Fibroblast of the conjunctiva (primary cell): ENCODE data around the gene ZNFX1.
"Not testable (repeated sequence)": the region's sequence is repeated elsewhere in the genome, so short reads cannot be mapped to it uniquely, and the experiment has no call there.

ENCODE experiments used
- DNase-seq: peaks from one replicate; pipeline ENCODE4 v3.0.0-alpha.2; 2010; ENCODE audit warnings: low read depth

Gene ZNFX1

GRCh38 chr20:49278036-49278817 lies at the start of gene ZNFX1:
Gene ZNFX1 (minus strand): TSS chr20:49278057. CDS start chr20:49275839, 2,218 bp downstream.
- peak; percentile 94 for DNase-seq

GRCh38 chr20:49326026-49326425 lies 48.2 kb upstream of the ZNFX1 start:
- no peak for DNase-seq

GRCh38 chr20:49324306-49324705 lies 46.4 kb upstream of the ZNFX1 start:
- no peak for DNase-seq

GRCh38 chr20:49323622-49324238 lies 45.9 kb upstream of the ZNFX1 start:
- DNase-seq, result peak; percentile 39

GRCh38 chr20:49320460-49320859 lies 42.6 kb upstream of the ZNFX1 start:
- peak; percentile 22 for DNase-seq

GRCh38 chr20:49319208-49319809 lies 41.5 kb upstream of the ZNFX1 start:
- no peak for DNase-seq

- DNase-seq, result no peak
These were observed 40.8 kb upstream of the ZNFX1 start for GRCh38 chr20:49318430-49319207.

- DNase-seq, result no peak
These were observed 40.2 kb upstream of the ZNFX1 start for GRCh38 chr20:49318091-49318429.

GRCh38 chr20:49316704-49317103 lies 38.8 kb upstream of the ZNFX1 start:
- no peak for DNase-seq

GRCh38 chr20:49315580-49315979 lies 37.7 kb upstream of the ZNFX1 start:
- DNase-seq, result no peak

- DNase-seq, result not testable (repeated sequence)
These were observed 36.2 kb upstream of the ZNFX1 start for GRCh38 chr20:49314052-49314451.

- DNase-seq, result no peak
These were observed 35.4 kb upstream of the ZNFX1 start for GRCh38 chr20:49313283-49313682.

GRCh38 chr20:49312661-49313060 lies 34.8 kb upstream of the ZNFX1 start:
- no peak for DNase-seq

- DNase-seq, result no peak
These were observed 32.8 kb upstream of the ZNFX1 start for GRCh38 chr20:49310705-49311104.

- no peak for DNase-seq
These were observed 31.0 kb upstream of the ZNFX1 start for GRCh38 chr20:49308875-49309274.

- DNase-seq, result no peak
These were observed 29.2 kb upstream of the ZNFX1 start for GRCh38 chr20:49306903-49307620.

GRCh38 chr20:49303065-49303552 lies 25.3 kb upstream of the ZNFX1 start:
- DNase-seq, result no peak

- no peak for DNase-seq
These were observed 20.0 kb upstream of the ZNFX1 start for GRCh38 chr20:49297605-49298530.

GRCh38 chr20:49294002-49294654 lies 16.3 kb upstream of the ZNFX1 start:
- not testable (repeated sequence) for DNase-seq

- DNase-seq, result no peak
These were observed 15.3 kb upstream of the ZNFX1 start for GRCh38 chr20:49293122-49293521.
